GM10847 (cell line): ENCODE measurements around the gene CXCR6.

ENCODE experiments used
- POLR2A ChIP-seq: IDR thresholded peaks from 2 replicates; pipeline ENCODE4 v1.6.1; 2011; ENCODE audit not compliant: insufficient read length; ENCODE audit errors: extremely low read depth

Gene CXCR6

DNA sequence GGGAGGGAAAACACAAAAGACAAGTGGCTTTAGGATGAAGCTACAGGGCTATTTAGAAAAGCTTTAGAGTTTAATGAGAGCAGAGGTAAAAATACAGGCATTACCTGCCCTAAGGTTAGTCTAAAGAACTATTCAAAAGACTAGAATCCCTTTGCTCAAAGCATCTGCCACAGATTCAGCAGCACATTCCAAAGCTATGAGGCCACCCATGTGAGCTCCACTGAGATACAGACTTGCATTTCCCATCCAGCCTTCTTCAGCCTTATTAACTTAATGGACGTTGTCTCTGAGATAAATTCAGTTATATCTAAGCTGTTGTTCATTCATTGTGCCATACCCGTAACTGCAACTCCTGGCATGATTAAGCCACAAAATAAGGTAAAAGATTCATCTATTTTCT lies 25.4 kb downstream of the CXCR6 start:
- TF ChIP-seq POLR2A = no peak

DNA sequence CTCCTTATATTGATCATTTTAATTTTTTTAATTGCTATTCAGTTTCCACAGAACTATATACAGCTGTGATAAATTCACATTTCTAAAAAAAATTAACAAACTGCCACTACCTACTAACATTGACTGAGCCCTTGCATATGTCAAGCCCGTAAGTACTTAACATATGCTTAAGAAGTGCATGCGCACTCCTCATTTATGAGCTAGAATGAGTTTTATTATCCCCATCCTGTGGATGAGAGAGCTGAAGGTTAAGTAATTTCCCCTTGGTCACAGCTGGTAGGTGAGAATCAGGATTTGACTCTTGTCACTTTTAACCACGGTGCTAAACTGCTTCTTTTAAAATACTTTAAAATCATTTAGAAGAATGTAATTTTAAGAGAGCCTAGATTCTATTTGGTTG lies 25.9 kb downstream of the CXCR6 start:
- TF ChIP-seq POLR2A = no peak

DNA sequence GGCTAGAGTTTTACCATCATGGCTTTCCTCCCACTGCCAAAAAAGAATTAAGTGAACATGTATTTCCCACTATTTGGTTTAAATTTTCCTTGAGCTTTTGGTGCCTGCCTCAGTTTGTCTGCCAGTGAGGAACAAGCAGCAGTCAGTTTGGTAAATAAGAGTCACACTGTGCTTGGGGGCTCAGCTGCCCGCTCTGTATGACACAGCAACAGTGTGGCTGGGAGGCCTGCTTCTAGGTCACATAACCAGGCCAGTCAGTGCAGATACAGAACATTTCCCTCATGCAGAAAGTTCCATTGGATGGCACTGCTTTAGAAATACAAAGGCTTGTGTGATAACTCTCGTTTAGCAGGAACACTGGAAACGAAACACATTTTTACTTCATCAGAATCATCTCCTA lies 26.7 kb downstream of the CXCR6 start:
- no peak for TF ChIP-seq POLR2A

DNA sequence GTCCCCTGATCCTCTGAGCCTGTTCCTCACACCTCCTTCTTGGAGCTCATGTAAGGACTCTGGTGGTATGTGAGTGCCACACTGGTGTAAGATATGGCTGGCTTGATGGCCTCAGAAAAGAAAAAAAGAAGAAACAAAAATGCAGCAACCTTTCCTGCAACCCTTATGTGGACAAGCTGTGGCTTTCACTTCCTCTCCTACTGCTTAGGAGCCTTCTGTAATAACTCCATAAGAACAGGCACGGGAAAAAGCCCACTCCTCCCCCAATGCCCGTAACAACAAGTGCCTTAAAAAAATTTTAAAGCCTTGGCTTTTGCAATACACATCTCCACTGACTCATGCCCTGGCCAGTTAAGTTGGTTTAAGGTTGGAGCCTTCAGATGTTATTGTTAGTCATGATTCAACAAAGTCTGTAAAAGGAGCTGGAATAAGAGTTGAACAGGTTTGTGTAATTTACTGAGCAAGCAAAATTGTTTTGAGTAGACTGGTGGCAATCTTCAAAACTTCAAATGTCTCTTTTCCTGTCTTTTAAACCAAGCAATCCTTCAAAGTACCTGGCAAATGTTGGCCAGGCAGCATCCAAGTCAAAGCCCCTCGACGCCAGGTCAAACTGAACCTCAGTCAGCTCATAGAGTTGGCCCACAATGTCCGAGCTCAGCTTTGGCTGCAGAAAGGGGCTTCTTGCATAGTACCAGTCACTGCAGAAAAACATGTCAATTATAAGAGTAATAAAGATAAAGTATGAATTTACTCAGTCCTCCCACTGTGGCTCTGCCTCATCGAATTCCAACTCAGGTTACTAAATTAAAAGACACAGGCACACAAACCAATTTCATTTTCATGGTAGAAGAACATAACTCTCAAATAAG lies 29.5 kb downstream of the CXCR6 start:
- no peak for TF ChIP-seq POLR2A

DNA sequence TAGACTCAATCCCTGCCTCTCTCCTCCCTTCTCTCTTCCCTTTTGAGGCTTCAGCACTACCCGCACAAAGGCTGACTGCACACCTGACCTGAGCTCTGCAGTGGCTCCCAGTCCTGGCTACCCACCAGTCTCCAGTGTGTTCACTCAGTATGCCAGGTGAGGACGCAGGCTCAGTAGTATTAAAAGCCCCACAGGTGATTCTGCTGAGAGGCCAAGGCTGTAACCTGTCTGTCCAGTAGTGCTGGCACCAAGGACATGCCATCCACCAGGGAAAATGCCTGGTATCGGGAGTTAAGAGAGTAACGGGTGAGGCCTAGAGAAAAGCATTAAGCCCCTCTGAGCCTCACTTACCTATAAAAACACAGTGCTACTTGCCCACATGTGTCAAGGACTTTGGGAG lies 31.4 kb downstream of the CXCR6 start:
- TF ChIP-seq POLR2A = no peak

DNA sequence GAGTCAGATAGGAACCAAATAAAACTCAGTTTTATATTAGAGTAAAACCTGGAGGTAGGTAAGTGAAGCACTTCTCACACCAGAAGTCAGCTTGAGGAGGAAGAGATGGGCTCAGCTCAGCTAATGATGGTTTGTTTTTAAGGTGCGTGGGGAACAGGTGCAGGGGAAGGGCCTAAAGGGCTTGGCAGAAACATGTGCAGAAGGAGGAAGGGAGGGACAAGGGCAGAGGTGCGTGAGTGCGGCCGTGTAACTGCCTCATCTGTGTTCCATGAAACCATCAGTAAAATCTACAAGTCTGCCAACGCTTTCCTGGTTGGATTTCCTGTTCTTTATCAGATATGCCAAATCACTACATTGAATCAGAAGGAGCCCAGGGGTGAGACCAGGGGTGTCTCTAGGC lies 32.4 kb downstream of the CXCR6 start:
- no peak for TF ChIP-seq POLR2A

DNA sequence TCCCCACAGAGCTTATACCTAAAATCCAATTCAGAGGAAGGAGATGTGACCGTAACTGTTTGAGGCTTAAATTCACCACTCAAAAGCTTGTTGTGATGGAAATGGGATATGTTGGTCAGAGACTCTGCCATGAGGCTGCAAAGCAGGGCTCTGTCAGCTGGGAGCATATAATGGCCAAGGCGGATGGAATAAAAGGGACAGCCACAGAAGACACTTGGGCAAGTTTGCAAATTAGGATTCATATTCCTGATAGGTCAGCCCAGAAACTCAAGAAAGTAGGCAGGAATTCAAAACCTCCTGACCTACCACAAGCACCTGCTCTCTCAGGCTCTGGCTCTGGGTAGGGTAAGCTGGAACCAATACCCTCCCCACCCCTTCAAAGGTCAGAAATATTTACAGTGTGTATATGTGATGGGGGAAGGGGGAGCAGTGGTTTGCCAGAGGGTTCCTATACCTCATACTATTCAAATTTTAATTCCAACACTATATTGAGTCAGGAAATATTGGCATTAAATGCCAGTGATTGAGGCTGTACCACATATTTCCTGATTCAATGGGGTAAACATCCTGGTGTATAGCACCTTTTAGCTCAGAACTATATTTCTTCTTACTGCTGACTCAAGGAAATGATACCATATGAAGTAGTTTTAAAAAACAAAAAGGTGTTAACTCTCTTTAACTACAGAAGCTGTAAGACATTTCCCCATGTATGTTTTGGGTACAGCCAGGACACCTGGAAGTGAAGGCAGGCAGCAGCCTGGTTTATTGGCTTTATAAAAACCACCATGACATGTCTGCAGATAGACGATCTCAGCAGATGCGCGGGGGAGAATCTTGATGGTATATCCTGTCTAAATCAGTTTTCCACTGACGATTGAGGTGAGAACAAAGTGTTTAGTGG lies 33.2 kb downstream of the CXCR6 start:
- TF ChIP-seq POLR2A = no peak

DNA sequence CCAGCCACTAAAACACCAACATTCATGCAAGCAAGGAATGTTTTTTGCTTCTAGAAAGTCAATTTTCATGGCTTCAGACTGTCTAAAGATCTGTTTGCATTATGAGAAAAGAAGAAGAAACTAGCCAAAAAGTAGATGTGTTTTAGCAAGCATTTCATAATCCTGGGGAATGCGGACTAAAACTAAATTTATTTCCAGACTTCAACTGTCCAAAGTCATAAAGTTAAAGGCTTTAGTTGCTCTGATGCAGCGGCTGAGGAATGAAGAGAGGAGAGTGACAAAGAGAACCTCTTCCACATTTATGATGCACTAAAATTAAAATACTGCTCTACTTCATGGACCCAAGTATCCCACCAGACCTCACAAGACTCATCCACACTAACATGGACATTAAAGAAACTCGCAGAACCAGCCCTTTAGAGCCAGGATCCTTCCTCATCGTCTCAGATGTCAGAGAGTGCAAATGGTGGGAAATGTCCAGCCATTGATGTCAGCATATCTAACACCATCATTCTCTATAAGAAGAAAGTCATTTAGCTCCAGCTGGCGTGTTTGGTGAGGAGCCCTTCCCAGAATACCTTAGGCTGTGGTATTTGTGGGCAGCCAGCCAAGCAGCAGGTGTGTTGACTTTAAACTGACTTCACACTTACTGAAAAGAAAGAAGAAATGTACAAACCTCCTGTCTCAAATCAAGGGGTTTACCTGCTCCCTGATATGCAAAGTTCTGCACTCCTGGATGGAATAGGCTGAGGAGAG lies 34.9 kb downstream of the CXCR6 start:
- no peak for TF ChIP-seq POLR2A

DNA sequence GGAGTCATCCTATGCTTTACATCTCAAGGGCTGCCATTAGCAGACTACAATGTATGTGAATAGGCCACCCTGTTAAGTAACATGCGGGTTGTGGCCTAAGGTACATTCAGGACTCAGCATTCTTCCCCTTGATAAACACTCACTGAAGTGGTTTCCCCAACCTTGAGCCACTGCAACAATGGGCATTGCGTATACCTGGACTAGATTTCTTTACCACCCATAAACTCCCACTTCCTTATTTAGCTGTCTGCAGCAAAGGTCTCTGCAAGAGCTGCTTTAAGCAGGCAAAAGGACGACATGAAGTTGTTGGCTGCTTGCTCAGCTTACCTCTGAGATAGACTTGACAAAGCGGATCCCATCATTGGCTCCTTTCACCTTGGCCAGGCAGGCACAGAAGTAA lies 36.1 kb downstream of the CXCR6 start:
- TF ChIP-seq POLR2A = no peak

DNA sequence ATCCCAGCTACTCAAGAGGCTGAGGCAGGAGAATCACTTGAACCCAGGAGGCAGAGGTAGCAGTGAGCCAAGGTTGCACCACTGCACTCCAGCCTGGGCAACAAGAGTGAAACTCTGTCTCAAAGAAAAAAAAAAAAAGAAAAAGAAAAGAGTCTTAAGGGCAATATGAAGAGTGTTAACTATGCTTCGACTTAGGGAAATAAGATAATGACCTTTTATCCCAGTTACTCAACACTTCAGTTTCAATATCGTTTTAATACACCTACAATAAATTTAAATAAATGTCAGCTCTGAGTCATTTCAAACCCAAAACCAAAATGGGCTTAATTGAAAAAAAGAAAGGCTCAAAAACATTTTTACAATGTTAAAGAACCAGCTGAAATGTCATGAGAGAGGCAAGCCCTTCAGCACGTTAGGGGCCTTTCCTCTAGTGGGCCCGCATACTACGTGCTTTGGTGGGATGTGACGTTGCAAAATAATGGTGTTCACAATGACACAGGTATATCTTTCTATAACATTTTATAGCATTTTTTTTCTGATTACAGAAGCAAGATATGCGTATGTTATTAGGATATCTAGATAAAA lies 37.1 kb downstream of the CXCR6 start:
- no peak for TF ChIP-seq POLR2A

DNA sequence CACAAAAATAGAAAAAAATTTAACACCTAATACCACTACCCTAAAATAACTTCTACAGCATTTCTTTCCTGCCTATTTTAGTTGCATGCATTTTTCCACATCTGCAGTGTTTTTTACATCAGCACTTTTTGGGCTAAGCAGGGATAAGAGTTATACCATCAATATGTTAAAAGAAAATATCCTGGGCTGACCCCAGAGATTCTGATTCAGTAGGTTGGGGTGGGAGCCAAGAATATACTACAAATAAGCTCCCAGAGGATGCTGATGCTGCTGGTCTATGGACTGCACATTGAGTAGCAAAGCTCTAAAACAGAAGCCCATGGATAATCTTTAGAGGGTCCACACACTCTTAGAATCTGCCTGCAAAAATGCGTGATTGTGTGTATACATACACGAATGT lies 37.6 kb downstream of the CXCR6 start:
- no peak for TF ChIP-seq POLR2A

DNA sequence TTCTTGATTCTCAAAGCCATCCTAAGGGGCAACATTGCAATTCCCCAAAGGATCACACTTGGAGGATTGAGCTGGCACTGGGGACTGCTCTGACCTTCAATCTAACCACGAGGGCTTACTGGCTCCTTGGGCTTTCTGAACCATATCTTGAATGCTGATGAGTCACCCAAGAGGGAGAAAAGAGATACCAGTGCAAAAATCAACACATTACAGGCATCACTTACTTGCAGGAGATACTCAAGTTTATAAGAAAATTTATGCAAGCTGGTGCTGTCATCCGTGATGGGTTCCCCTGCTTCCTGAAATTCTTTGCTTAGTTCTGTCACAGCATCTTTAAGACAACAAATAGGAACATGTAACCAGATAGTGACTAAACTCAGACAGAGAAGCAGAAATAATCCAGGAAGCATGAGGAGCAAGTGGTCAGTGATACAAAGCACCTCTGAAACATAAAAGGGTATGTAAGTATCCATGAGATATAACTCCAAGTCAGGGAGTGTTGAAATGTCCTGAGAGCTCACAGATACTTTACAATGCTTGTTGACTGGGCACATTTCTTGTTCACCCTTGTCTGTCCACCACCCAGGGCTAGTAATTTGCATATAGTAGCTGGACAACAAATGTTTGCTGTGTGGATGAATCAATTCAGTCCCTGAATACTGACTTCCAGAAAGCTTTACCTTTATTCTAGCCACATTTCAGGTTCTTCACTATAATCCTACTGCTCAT lies 38.2 kb downstream of the CXCR6 start:
- TF ChIP-seq POLR2A = no peak

DNA sequence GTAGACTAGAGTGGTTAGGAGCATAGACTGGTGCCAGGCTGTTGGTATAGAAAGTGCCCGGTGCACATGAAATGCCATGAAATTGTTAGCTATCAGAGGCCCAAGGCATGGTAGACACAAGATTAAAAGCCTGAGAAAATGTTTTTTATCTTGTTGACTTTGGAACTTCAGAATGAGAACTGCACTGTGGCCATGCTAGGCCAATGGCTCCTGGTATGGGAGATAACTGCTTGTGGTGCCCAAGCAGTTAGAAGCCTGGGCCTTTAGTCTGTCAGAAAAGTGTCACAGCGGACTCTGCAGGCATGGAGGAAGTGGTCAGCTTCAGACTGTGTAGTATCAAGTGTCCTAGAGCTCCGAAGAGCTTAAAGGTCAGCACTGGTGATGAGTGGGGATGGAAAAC lies 40.5 kb downstream of the CXCR6 start:
- TF ChIP-seq POLR2A = no peak
